Hepatocyte (in vitro differentiated cells): ENCODE measurements around the gene PIP5K1C.

ENCODE experiments used
- EZH2 ChIP-seq: fragments of 200-600 bp; sonication (generic); IDR thresholded peaks from 2 replicates; pipeline ENCODE4 v1.6.1; 2016; ENCODE audit warnings: antibody characterized with exemption, mild to moderate bottlenecking, borderline replicate concordance
- EZH2phosphoT487 ChIP-seq: fragments of 200-600 bp; sonication (generic); IDR thresholded peaks from one replicate; pipeline ENCODE4 v1.6.1; 2018; ENCODE audit warnings: antibody characterized with exemption, mild to moderate bottlenecking, low read depth, moderate library complexity; ENCODE audit not compliant: unreplicated experiment, severe bottlenecking

DNA sequence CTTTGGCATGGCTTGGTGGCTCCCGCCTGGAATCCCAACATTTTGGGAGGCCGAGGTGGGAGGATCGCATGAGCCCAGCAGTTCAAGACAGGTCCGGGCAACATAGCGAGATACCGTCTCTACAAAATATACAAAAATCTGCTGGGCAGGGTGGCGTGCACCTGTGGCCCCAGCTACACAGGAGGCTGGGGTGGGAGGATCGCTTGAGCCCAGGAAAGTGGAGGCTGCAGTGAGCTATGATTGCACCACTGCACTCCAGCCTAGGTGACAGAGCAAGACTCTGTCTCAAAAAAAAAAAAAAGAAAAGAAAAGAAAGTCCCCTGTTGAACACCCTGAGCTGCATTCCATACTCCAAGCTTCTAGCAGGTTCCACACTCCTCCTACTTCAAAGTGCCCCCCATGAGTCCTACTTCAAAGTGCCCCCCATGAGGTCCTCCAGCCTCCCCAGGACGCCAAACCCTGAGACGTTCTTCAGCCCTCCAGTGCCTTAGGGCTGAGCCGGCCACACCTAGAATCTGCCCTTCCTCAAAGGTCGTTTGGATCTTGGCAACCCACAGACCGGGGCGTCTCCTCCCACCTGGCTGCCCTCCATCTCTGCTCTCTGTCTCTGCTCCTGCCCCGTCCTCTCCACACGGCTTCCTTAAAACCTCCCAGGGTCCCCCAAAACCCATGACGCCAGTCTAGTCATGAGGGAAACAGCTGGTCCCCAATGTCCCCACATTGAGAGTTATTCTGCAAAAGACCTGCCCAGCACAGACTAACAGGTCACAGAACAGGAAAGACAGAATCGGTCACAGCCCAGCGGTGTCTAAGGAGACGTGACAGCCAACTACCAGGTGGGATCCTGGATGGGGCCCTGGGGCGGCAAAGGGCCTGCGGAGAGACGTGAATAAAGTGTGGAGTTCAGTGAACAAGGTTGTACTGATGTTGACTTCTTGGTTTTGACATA is 12.7 kb upstream of the PIP5K1C start:
- TF ChIP-seq EZH2phosphoT487, result no peak
- TF ChIP-seq EZH2, result no peak
